Pulmonary artery endothelial cell (primary cell): ENCODE measurements around the gene DEFB114. TPM values are rescaled to one million over a fixed set of nuclear protein-coding genes. Genes with fewer than 3 reads are reported as not detected.
"Not testable (repeated sequence)": the region's sequence is repeated elsewhere in the genome, so short reads cannot be mapped to it uniquely, and the experiment has no call there.

Source experiments
- DNase-seq: peaks from one replicate; pipeline ENCODE4 v3.0.0-alpha.2; 2011; ENCODE audit warnings: low read depth, low spot score
- total RNA-seq: library from RNA; depleted of rRNA; stranded (reverse); fragments of >200 nt; gene quantifications from 2 replicates; pipeline ENCODE4 v1.2.3, GENCODE V29; 2014

DEFB114 gene
- total RNA-seq: not detected in 2 replicates

GRCh38 chr6:49964064-49964463 is at the start of gene DEFB114:
TSS of gene DEFB114 (minus strand) at chr6:49964164. CDS start at chr6:49964105, 59 bp downstream.
- DNase-seq: no peak

- DNase-seq: no peak
Measured at GRCh38 chr6:50007819-50008218, 43.9 kb upstream of the DEFB114 start.

GRCh38 chr6:50003139-50003538 is 39.2 kb upstream of the DEFB114 start:
- no peak for DNase-seq

- no peak for DNase-seq
Measured at GRCh38 chr6:49995278-49995677, 31.3 kb upstream of the DEFB114 start.

- DNase-seq: no peak
Measured at GRCh38 chr6:49988900-49989299, 24.9 kb upstream of the DEFB114 start.

- no peak for DNase-seq
Measured at GRCh38 chr6:49987749-49988148, 23.8 kb upstream of the DEFB114 start.

- DNase-seq: no peak
Measured at GRCh38 chr6:49986551-49986950, 22.6 kb upstream of the DEFB114 start.

- no peak for DNase-seq
Measured at GRCh38 chr6:49982046-49982445, 18.1 kb upstream of the DEFB114 start.

- no peak for DNase-seq
Measured at GRCh38 chr6:49980898-49981297, 16.9 kb upstream of the DEFB114 start.

GRCh38 chr6:49979584-49979983 is 15.6 kb upstream of the DEFB114 start:
- no peak for DNase-seq

GRCh38 chr6:49978332-49979226 is 14.6 kb upstream of the DEFB114 start:
- no peak for DNase-seq

- no peak for DNase-seq
Measured at GRCh38 chr6:49969605-49970004, 5.6 kb upstream of the DEFB114 start, which contains the start of gene DEFB113. TSS of gene DEFB113 (minus strand) at chr6:49969625. CDS start at chr6:49969625, 0 bp downstream.

GRCh38 chr6:49966823-49967222 is 2.9 kb upstream of the DEFB114 start:
- no peak for DNase-seq

- no peak for DNase-seq
Measured at GRCh38 chr6:49966334-49966733, 2.4 kb upstream of the DEFB114 start.

- DNase-seq: no peak
Measured at GRCh38 chr6:49958180-49958579, 5.8 kb downstream of the DEFB114 start.

GRCh38 chr6:49955847-49956246 is 8.1 kb downstream of the DEFB114 start:
- DNase-seq: no peak

- DNase-seq: no peak
Measured at GRCh38 chr6:49951926-49952325, 12.0 kb downstream of the DEFB114 start.

- DNase-seq: no peak
Measured at GRCh38 chr6:49950415-49950751, 13.6 kb downstream of the DEFB114 start.

GRCh38 chr6:49949062-49949461 is 14.9 kb downstream of the DEFB114 start:
- DNase-seq: no peak

- no peak for DNase-seq
Measured at GRCh38 chr6:49946835-49947234, 17.1 kb downstream of the DEFB114 start.

- DNase-seq: not testable (repeated sequence)
Measured at GRCh38 chr6:49944068-49944467, 19.9 kb downstream of the DEFB114 start.

- no peak for DNase-seq
Measured at GRCh38 chr6:49939993-49940498, 23.9 kb downstream of the DEFB114 start.

- no peak for DNase-seq
Measured at GRCh38 chr6:49937811-49938210, 26.2 kb downstream of the DEFB114 start.
